H1 (cell line): ENCODE data around the gene SPOCK2. TPM values are rescaled to one million over a fixed set of nuclear protein-coding genes. Genes with fewer than 3 reads are reported as not detected.

Source experiments
- HDAC6 ChIP-seq: IDR thresholded peaks from one replicate; pipeline ENCODE4 v1.7.1; 2012; ENCODE audit warnings: low read depth, mild to moderate bottlenecking, inconsistent platforms, low read length, moderate library complexity
- POLR2AphosphoS5 ChIP-seq: IDR thresholded peaks from 2 replicates; pipeline ENCODE4 v1.6.1; 2011; ENCODE audit warnings: low read depth, low read length
- POU5F1 ChIP-seq: IDR thresholded peaks from 2 replicates; pipeline ENCODE4 v1.6.1; 2011; ENCODE audit warnings: low read depth, mild to moderate bottlenecking, low read length, moderate library complexity
- ZNF274 ChIP-seq: IDR thresholded peaks from 2 replicates; pipeline ENCODE4 v1.7.0; 2012; ENCODE audit warnings: low read length, borderline replicate concordance; ENCODE audit errors: extremely low read depth
- polyA plus RNA-seq, 7 experiments: library from polyadenylated mRNA; depleted of rRNA in 3 of 7; stranded (reverse) in 5 of 7; unstranded in 2 of 7; fragments of >200 nt in 5 of 7; fragments of 200-250 nt in 2 of 7; gene quantifications; 1 replicate in 5 of 7; 2 replicates in 1 of 7; 4 replicates in 1 of 7; pipeline versions ENCODE4 v1.2.1 to v1.2.3, GENCODE V29; 2011 to 2013; ENCODE audit warnings: missing spikeins in 2 of 7, mixed read lengths in 2 of 7
- total RNA-seq: library from RNA; stranded (reverse); fragmentation: NEBNext Ultra II Directional; extraction: Animal tissue kit (Norgen Biotek cat#: 25700); gene quantifications from 2 replicates; pipeline ENCODE4 v1.2.1, GENCODE V29; 2021

The SPOCK2 gene
- total and polyA plus RNA-seq, 2 of the 8 experiments (the other 6 are each of a cell fraction or from before 2014, with no cell fraction given), result 1.5 to 1.9 TPM

GRCh38 chr10:72094574-72094973, 6.2 kb upstream of the SPOCK2 start (continued):
- TF ChIP-seq POU5F1 (no peak), ZNF274 (no peak), POLR2AphosphoS5 (no peak), HDAC6 (no peak)
